Mucosa of rectum (tissue), 2 donors: ENCODE results near the gene ARFRP1.

Experiments
- H3K27ac ChIP-seq, 2 donors: one replicate each; pipeline ENCODE4 v1.7.0; 2013; ENCODE audit warnings: inconsistent platforms in 2 of 2, low read depth in 2 of 2, low read length in 2 of 2
- H3K27me3 ChIP-seq, 2 donors: one replicate each; pipeline ENCODE4 v1.7.0; 2013; ENCODE audit warnings: low read length in 2 of 2; ENCODE audit not compliant: control insufficient read depth in 2 of 2, insufficient read depth in 2 of 2
- H3K36me3 ChIP-seq, 2 donors: one replicate each; pipeline ENCODE4 v1.7.0; 2013; ENCODE audit warnings: low read length in 2 of 2; ENCODE audit not compliant: control insufficient read depth in 2 of 2, insufficient read depth in 2 of 2
- H3K4me1 ChIP-seq, 2 donors: one replicate each; pipeline ENCODE4 v1.7.0; 2013; ENCODE audit warnings: low read length in 2 of 2, mild to moderate bottlenecking in 1 of 2; ENCODE audit not compliant: control insufficient read depth in 2 of 2, insufficient read depth in 2 of 2
- H3K4me3 ChIP-seq, 2 donors: one replicate each; pipeline ENCODE4 v1.7.0; 2013; ENCODE audit warnings: low read length in 2 of 2
- H3K9ac ChIP-seq, 2 donors: one replicate each; pipeline ENCODE4 v1.7.0; 2013; ENCODE audit warnings: low read length in 2 of 2, low read depth in 1 of 2, mild to moderate bottlenecking in 1 of 2
- H3K9me3 ChIP-seq, 2 donors: one replicate each; pipeline ENCODE4 v1.7.0; 2013; ENCODE audit warnings: low read length in 2 of 2; ENCODE audit not compliant: control insufficient read depth in 2 of 2
- donor health status: healthy.
- donor health status: Normal muscosa, but diverticular disease.

ARFRP1 gene

GRCh38 chr20:63749597-63750508 lies 42.1 kb upstream of the ARFRP1 start:
- Histone ChIP-seq H3K27ac (no peak overlapping the region), H3K4me1 (no peaks in the 10 kb centered on the region), H3K36me3 (no peaks in the 10 kb centered on the region), H3K4me3 (no peak overlapping the region), H3K9ac (no peak overlapping the region), H3K27me3 (no peaks in the 10 kb centered on the region), H3K9me3 (no peaks in the 10 kb centered on the region)

DNA sequence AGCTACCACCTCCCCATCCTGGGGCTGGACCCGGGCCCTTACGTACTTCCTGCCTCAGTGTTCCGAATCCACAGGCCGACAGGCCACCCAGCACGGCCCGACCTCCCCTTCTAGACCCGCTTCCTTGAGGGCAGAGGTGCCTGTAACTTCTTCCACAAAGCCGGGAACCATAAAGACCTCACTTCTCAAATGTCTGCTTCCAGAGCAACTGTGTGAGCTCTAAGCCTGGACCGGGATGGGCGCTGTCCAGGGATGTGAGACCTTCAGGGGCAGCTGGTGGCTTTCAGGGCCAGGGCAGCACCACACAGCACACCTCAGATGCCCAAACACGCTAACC lies 41.1 kb upstream of the ARFRP1 start:
- H3K27me3 ChIP-seq, result no peaks in the 10 kb centered on the region

DNA sequence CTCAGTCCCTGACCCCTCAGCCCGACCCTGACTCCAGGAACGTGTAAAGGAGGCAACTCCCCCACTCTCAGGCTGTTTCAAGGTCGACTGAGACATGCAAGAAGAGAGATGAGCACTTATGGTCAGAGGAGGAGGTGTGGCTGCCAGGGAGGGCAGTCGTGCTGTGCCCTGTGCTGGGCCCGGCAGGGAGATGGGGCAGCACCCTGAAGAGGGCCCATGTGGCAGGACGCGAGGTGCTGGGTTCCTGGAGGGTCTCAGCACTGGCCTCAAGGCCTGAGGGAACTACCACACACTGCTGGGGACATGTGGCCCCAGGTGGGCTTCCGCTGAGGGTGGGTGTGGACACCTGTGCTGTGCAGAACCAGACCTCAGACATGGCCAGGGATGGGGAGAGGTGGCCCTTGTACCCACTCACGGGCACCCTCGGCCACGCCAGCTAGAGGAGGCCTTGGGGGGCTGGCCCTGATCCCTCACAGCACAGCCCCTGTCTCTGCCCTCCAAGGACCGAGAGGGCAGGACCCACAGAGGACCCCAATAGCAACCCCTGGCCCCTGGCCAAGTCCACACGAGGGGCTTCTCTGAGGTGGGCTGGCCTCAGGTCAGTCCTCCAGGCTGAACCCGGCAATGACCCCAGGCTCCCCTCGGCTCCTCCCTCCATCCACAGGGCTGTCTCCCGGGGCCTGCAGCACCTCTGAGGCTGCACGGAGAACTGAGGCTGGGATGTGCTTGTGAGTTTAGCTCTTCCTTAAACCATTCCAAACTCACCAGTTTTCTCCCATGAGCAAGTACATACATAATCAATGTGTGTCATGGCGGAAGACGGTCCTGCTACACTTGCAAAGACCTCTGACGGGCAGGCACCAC lies 40.5 kb upstream of the ARFRP1 start:
- H3K9ac ChIP-seq, result no peak overlapping the region
- H3K27me3 ChIP-seq, result no peaks in the 10 kb centered on the region
- no peaks in the 10 kb centered on the region for H3K9me3 ChIP-seq
- H3K4me3 ChIP-seq, result no peak overlapping the region
- no peak overlapping the region for H3K27ac ChIP-seq
- H3K36me3 ChIP-seq, result no peaks in the 10 kb centered on the region
- no peaks in the 10 kb centered on the region for H3K4me1 ChIP-seq

More for the DNA sequence above, 41.1 kb upstream of the ARFRP1 start:
- Histone ChIP-seq H3K27ac (no peak overlapping the region), H3K9me3 (no peaks in the 10 kb centered on the region), H3K9ac (no peak overlapping the region), H3K4me1 (no peaks in the 10 kb centered on the region), H3K4me3 (no peak overlapping the region), H3K36me3 (no peaks in the 10 kb centered on the region)

GRCh38 chr20:63747622-63748069 lies 39.9 kb upstream of the ARFRP1 start:
- Histone ChIP-seq H3K27ac (no peak overlapping the region), H3K4me3 (no peak overlapping the region), H3K36me3 (no peaks in the 10 kb centered on the region), H3K4me1 (no peaks in the 10 kb centered on the region), H3K9me3 (no peaks in the 10 kb centered on the region), H3K9ac (no peak overlapping the region), H3K27me3 (no peaks in the 10 kb centered on the region)

DNA sequence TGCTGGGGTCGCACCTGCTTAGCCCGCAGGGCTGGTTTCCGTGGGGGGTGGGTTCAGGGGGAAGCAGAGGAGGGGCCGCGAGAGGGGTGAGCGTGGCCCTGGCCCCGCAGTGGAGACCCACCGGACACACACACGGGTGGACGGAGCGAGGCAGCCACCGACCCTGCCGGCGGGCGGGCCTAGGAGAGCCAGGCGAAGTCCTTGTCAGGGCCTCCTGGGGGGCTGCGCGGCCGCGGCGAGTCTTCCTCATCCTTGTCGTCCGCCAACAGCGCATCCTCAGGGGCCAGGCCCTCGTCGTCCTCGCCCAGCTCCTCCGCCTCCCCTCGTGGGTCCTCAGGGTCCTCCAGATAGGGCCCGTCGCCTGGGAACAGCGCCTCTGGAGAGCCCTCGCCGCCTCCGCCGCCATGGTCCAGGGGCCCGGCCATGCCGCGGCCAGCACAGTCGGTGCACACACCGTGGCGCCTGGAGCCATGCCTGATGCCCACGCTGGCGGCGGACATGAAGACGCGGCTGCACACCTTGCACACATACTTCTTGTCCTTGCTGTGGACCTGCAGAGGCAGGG lies 39.1 kb upstream of the ARFRP1 start:
- Histone ChIP-seq H3K27ac (no peak overlapping the region), H3K36me3 (no peaks in the 10 kb centered on the region), H3K4me3 (no peak overlapping the region), H3K4me1 (no peaks in the 10 kb centered on the region), H3K9me3 (no peaks in the 10 kb centered on the region), H3K27me3 (no peaks in the 10 kb centered on the region), H3K9ac (no peak overlapping the region)

GRCh38 chr20:63745961-63746731 lies 38.4 kb upstream of the ARFRP1 start:
- no peaks in the 10 kb centered on the region for H3K27me3 ChIP-seq
- no peaks in the 10 kb centered on the region for H3K36me3 ChIP-seq
- no peak overlapping the region for H3K9ac ChIP-seq
- H3K4me1 ChIP-seq, result peaks cover 4% of the 10 kb centered on the region in 2 donors
- no peaks in the 10 kb centered on the region for H3K9me3 ChIP-seq
- no peak overlapping the region for H3K4me3 ChIP-seq
- no peak overlapping the region for H3K27ac ChIP-seq

- no peaks in the 10 kb centered on the region for H3K27me3 ChIP-seq
- no peaks in the 10 kb centered on the region for H3K9me3 ChIP-seq
- H3K27ac ChIP-seq, result no peak overlapping the region
- H3K9ac ChIP-seq, result no peak overlapping the region
- H3K36me3 ChIP-seq, result no peaks in the 10 kb centered on the region
- H3K4me3 ChIP-seq, result no peak overlapping the region
- peaks cover 8 to 11% of the 10 kb centered on the region in 2 donors for H3K4me1 ChIP-seq
Measured at GRCh38 chr20:63745424-63745805, 37.6 kb upstream of the ARFRP1 start.

DNA sequence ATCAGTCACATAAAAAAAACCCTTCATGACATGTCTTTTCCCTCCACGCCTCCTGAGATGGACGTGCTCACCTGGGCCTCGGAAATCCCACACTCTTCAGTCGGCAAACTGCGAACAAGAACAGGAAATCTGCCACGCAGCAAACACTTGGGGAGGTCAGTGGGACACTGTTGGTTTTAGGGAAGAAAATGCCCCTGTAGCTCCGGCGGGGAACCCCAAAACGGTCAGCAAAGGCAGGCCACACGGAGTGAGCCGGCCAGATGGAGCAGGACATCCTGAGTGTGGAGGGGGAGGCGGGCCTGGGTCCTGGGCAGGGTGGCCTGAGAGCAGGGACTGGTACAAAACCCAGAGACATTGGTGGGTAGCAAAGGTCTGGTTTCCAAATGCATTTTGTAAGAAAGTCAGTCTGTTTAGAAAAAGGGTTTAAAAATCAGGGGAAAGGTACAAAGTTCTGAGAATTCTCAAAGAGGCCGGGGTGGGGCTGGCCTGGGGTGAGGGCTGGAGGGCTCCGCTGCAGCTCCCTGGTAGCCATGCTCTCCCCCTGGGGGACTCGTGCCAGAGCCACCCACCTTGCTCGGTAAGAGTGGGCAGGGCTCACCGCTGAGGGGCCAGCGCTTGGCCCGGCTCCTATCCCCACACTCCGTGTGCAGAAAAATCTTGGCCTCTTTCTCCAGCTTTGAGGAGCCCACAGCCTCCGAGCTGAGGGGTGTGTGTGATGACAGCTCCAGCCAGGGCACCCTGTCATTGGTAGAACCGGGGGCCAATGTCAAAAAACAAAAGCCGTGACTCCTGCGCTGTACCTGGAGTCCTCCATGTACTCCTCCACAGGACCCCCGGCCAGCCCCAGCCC lies 37.0 kb upstream of the ARFRP1 start:
- H3K27me3 ChIP-seq, result no peaks in the 10 kb centered on the region
- no peak overlapping the region for H3K9ac ChIP-seq
- H3K9me3 ChIP-seq, result no peaks in the 10 kb centered on the region
- no peaks in the 10 kb centered on the region for H3K36me3 ChIP-seq
- H3K4me1 ChIP-seq, result peaks cover 8 to 12% of the 10 kb centered on the region in 2 donors
- H3K4me3 ChIP-seq, result no peak overlapping the region
- H3K27ac ChIP-seq, result no peak overlapping the region

- H3K27me3 ChIP-seq, result no peaks in the 10 kb centered on the region
- no peak overlapping the region for H3K9ac ChIP-seq
- peaks cover 8 to 12% of the 10 kb centered on the region in 2 donors for H3K4me1 ChIP-seq
- no peaks in the 10 kb centered on the region for H3K36me3 ChIP-seq
- no peak overlapping the region for H3K4me3 ChIP-seq
- H3K27ac ChIP-seq, result no peak overlapping the region
- no peaks in the 10 kb centered on the region for H3K9me3 ChIP-seq
Measured at GRCh38 chr20:63744158-63744557, 36.4 kb upstream of the ARFRP1 start.
